ENCODE results near the gene HTR3A. TPM values are rescaled to one million over a fixed set of nuclear protein-coding genes. Genes with fewer than 3 reads are reported as not detected.

Gene HTR3A
- total RNA-seq, 2 experiments from 2014 or later, result not detected

DNA sequence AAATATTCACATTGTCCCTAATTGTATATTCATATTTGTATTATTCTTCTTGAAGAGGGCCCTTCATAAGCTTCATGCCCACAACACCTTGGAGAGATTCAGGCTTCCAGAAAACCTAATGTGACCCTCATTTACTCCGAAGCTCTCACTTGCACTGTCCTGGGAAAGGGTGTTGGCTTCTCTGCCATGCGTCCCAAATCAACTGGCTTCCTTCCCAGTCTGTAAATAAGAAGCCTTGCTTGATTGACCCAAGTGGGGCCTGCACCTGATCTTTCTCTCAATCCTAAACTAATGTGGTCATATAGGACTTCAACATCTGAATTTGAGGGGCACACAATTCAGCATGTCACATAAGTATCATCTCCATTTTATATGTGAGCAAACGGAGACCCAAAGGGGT, 44.1 kb downstream of the HTR3A start:
- H3K4me3 ChIP-seq (ENCODE audit: low read length), result no peak overlapping the region
- no peak overlapping the region for H3K4me3 Mint-ChIP-seq
- CTCF ChIA-PET, result no interaction called here
- no peaks in the 10 kb centered on the region for H3K36me3 Mint-ChIP-seq (ENCODE audit: low read depth)
- H3K27me3 ChIP-seq (ENCODE audit: control insufficient read depth in 1 of 2, insufficient read depth in 2 of 2, low read length in 2 of 2), result no peaks in the 10 kb centered on the region
- H3K27me3 Mint-ChIP-seq, result no peaks in the 10 kb centered on the region
- no peaks in the 10 kb centered on the region for H3K9me3 ChIP-seq (ENCODE audit: control insufficient read depth in 1 of 2, insufficient read depth in 1 of 2, low read length in 2 of 2)
- H3K9me3 Mint-ChIP-seq, result no peaks in the 10 kb centered on the region
- DNase-seq (no peak), ATAC-seq (ENCODE audit: poor library complexity) (no peak)
- TF ChIP-seq, protein P1, sequence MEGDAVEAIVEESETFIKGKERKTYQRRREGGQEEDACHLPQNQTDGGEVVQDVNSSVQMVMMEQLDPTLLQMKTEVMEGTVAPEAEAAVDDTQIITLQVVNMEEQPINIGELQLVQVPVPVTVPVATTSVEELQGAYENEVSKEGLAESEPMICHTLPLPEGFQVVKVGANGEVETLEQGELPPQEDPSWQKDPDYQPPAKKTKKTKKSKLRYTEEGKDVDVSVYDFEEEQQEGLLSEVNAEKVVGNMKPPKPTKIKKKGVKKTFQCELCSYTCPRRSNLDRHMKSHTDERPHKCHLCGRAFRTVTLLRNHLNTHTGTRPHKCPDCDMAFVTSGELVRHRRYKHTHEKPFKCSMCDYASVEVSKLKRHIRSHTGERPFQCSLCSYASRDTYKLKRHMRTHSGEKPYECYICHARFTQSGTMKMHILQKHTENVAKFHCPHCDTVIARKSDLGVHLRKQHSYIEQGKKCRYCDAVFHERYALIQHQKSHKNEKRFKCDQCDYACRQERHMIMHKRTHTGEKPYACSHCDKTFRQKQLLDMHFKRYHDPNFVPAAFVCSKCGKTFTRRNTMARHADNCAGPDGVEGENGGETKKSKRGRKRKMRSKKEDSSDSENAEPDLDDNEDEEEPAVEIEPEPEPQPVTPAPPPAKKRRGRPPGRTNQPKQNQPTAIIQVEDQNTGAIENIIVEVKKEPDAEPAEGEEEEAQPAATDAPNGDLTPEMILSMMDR (IDR thresholded peaks at IDR 0.05), result no peak
- POLR2A ChIA-PET, result no interaction called here
- H3K27ac Mint-ChIP-seq, result no peak overlapping the region
- H3K4me1 ChIP-seq (ENCODE audit: insufficient read depth, low read length), result no peaks in the 10 kb centered on the region
- H3K27ac ChIP-seq (ENCODE audit: low read depth in 1 of 2, low read length in 2 of 2), result no peak overlapping the region
- no peaks in the 10 kb centered on the region for H3K36me3 ChIP-seq (ENCODE audit: insufficient read depth, low read length)
- H3K4me1 Mint-ChIP-seq (ENCODE audit: low read depth), result no peaks in the 10 kb centered on the region
- intact Hi-C loops (cut with DNase I, micrococcal nuclease), result no loop called here

DNA sequence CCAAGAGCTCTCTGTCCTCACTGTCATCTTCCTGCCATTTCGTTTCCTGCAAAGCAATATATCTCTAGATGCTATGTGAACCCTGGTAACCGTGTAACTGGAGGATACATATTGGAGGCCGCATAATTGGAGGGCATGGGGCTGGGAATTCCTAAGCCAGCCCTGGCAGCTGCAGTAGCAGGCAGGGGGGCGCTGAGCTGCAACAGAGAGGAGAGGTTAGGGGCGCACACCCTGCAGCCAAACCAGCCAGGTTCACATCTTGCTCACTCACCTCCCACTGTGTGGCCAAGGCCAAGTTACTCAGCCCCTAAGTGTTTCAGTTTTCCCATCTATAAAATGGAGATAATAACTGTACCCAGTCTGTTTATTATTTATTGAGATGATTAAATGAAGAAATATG, 44.7 kb downstream of the HTR3A start:
- Mint-ChIP-seq H3K4me3 (no peak overlapping the region), H3K27me3 (no peaks in the 10 kb centered on the region), H3K4me1 (ENCODE audit: low read depth) (no peaks in the 10 kb centered on the region), H3K36me3 (ENCODE audit: low read depth) (no peaks in the 10 kb centered on the region), H3K27ac (no peak overlapping the region), H3K9me3 (no peaks in the 10 kb centered on the region)
- ChIA-PET CTCF (no interaction called here), POLR2A (no interaction called here)
- TF ChIP-seq, protein P1 (IDR thresholded peaks at IDR 0.05), result no peak
- ATAC-seq (ENCODE audit: poor library complexity) (no peak), DNase-seq (no peak)
- Histone ChIP-seq H3K36me3 (ENCODE audit: insufficient read depth, low read length) (no peaks in the 10 kb centered on the region), H3K27me3 (ENCODE audit: control insufficient read depth in 1 of 2, insufficient read depth in 2 of 2, low read length in 2 of 2) (no peaks in the 10 kb centered on the region), H3K9me3 (ENCODE audit: control insufficient read depth in 1 of 2, insufficient read depth in 1 of 2, low read length in 2 of 2) (no peaks in the 10 kb centered on the region), H3K4me3 (ENCODE audit: low read length) (no peak overlapping the region), H3K4me1 (ENCODE audit: insufficient read depth, low read length) (no peaks in the 10 kb centered on the region), H3K27ac (ENCODE audit: low read depth in 1 of 2, low read length in 2 of 2) (no peak overlapping the region)
- intact Hi-C loops (cut with DNase I, micrococcal nuclease), result no loop called here

DNA sequence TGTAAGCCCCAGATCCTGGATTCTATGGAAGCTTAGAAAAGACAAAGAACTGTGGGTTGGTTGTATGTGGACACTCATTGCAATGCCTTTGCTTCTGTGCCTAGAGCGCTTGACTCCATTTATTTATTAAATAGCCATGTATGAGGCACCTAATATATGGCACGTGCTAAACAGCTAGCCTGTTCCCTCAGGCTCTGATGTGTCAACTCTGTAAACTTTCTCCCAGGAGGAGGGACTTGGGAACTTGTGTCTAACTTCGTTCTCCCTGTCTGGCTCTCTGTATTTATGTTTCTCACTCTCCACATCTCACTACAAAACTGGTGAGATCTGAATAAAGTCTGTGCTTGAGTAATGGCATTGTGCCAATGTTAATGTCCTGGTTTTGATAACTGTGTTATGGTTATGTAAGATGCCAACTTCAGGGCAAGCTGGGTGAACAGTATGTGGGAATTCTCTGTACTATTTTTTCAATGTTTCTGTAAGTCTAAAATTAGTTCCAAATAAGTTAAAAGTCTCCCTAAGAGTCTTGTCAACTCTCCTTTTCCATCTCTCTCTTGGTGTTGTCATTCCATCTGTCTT, 50.5 kb downstream of the HTR3A start:
- Histone ChIP-seq H3K4me1 (ENCODE audit: insufficient read depth, low read length) (peaks cover 5% of the 10 kb centered on the region), H3K4me3 (ENCODE audit: low read length) (no peak overlapping the region), H3K27ac (ENCODE audit: low read depth in 1 of 2, low read length in 2 of 2) (no peak overlapping the region), H3K36me3 (ENCODE audit: insufficient read depth, low read length) (no peaks in the 10 kb centered on the region), H3K9me3 (ENCODE audit: control insufficient read depth in 1 of 2, insufficient read depth in 1 of 2, low read length in 2 of 2) (no peaks in the 10 kb centered on the region), H3K27me3 (ENCODE audit: control insufficient read depth in 1 of 2, insufficient read depth in 2 of 2, low read length in 2 of 2) (no peaks in the 10 kb centered on the region)
- Mint-ChIP-seq H3K36me3 (ENCODE audit: low read depth) (no peaks in the 10 kb centered on the region), H3K9me3 (no peaks in the 10 kb centered on the region), H3K27ac (no peak overlapping the region), H3K27me3 (peaks cover 10% of the 10 kb centered on the region), H3K4me3 (no peak overlapping the region), H3K4me1 (ENCODE audit: low read depth) (peaks cover 8% of the 10 kb centered on the region)
- intact Hi-C loops (cut with DNase I, micrococcal nuclease), result no loop called here
- POLR2A ChIA-PET, result interaction anchor here (1.1 kb wide), 1 partner anchor 79 kb away, joined by 3 read pairs; no protein-coding TSS in a partner anchor
- CTCF ChIA-PET, result no interaction called here
- ATAC-seq (ENCODE audit: poor library complexity), result no peak
- TF ChIP-seq, protein P1 (IDR thresholded peaks at IDR 0.05), result no peak
- no peak for DNase-seq
